GM12878 (cell line): ENCODE measurements around the gene PPARD. TPM values are rescaled to one million over a fixed set of nuclear protein-coding genes. Genes with fewer than 3 reads are reported as not detected.

ENCODE experiments used
- ATAC-seq: fragments of 200-7000 bp; cut with Tn5 transposase; 3 replicates; pipeline ENCODE4 v1.9.1; 2020; ENCODE audit warnings: mild to moderate bottlenecking, moderate library complexity
- BruUV-seq: library from RNA; stranded (reverse); fragments of 400-500 nt; replicated peaks from 2 replicates; lab custom pipeline; 2021; lab: Mats Ljungman, UMichigan
- CTCF ChIA-PET: fragments of 300-600 bp; sonication (Branson Sonifier 250); formaldehyde crosslinking; extraction: SDS; loops from one replicate; lab custom pipeline; 2021; ENCODE audit warnings: inconsistent platforms; lab: Yijun Ruan, JAX
- POLR2A ChIA-PET: fragments of 350-600 bp; formaldehyde crosslinking; extraction: SDS; loops from one replicate; lab custom pipeline; 2021; ENCODE audit warnings: inconsistent platforms; lab: Charles Lee
- RAD21 ChIA-PET: fragments of 300-600 bp; sonication (Branson Sonifier 250); formaldehyde crosslinking; loops from one replicate; lab custom pipeline; 2023; ENCODE audit warnings: antibody characterized with exemption; ENCODE audit not compliant: unreplicated experiment; lab: Charles Lee
- SMC1A ChIA-PET: fragments of 300-600 bp; sonication (Branson Sonifier 250); formaldehyde crosslinking; loops from one replicate; lab custom pipeline; 2023; ENCODE audit not compliant: unreplicated experiment, uncharacterized antibody; lab: Charles Lee
- DNase-seq: peaks from one replicate; pipeline ENCODE4 v3.0.0-alpha.2; 2011; ENCODE audit warnings: low read depth, low spot score
- FAIRE-seq: peaks from 3 replicates; lab custom pipeline; 2011; peaks lifted over from hg19 to GRCh38; lab: Jason Lieb, UNC
- H2AFZ ChIP-seq: 2 replicates; pipeline ENCODE4 v1.6.0; 2011; ENCODE audit warnings: low read depth, low read length, control low read depth; ENCODE audit not compliant: control insufficient read depth
- H3K27ac ChIP-seq: 2 replicates; pipeline ENCODE4 v1.5.1; 2011; ENCODE audit warnings: control low read depth; ENCODE audit not compliant: control insufficient read depth, insufficient read depth
- H3K27me3 ChIP-seq, 2 experiments: replicated peaks in 1 of 2; 2 replicates each; pipeline versions ENCODE4 v1.6.0 to v1.6.1; 2011; ENCODE audit warnings: low read length in 1 of 2; ENCODE audit not compliant: control insufficient read depth in 2 of 2, insufficient read depth in 2 of 2
- H3K36me3 ChIP-seq, 2 experiments: 2 replicates each; pipeline ENCODE4 v1.5.1; 2011; ENCODE audit warnings: low read length in 1 of 2; ENCODE audit not compliant: control insufficient read depth in 2 of 2, insufficient read depth in 2 of 2
- H3K4me1 ChIP-seq: 2 replicates; pipeline ENCODE4 v1.6.1; 2011; ENCODE audit warnings: mild to moderate bottlenecking, low read length, moderate library complexity, mixed read lengths; ENCODE audit not compliant: control insufficient read depth, insufficient read depth
- H3K4me2 ChIP-seq: 2 replicates; pipeline ENCODE4 v1.6.0; 2011; ENCODE audit warnings: control low read depth; ENCODE audit not compliant: control insufficient read depth, insufficient read depth
- H3K4me3 ChIP-seq: fragments of 200-600 bp; sonication (generic); 2 replicates; pipeline ENCODE4 v1.5.1; 2016
- H3K79me2 ChIP-seq: 2 replicates; pipeline ENCODE4 v1.6.0; 2011; ENCODE audit warnings: low read length; ENCODE audit not compliant: control insufficient read depth, insufficient read depth
- H3K9ac ChIP-seq: 2 replicates; pipeline ENCODE4 v1.8.0; 2011; ENCODE audit warnings: low read length, control low read depth, mixed read lengths; ENCODE audit not compliant: control insufficient read depth, insufficient read depth
- H3K9me3 ChIP-seq: replicated peaks from 3 replicates; pipeline ENCODE4 v1.5.1; 2011; ENCODE audit warnings: mild to moderate bottlenecking, low read length; ENCODE audit not compliant: control insufficient read depth, insufficient read depth
- H4K20me1 ChIP-seq: 2 replicates; pipeline ENCODE4 v1.6.0; 2011; ENCODE audit not compliant: control insufficient read depth, insufficient read depth
- POLR2A ChIP-seq: IDR thresholded peaks from 2 replicates; pipeline ENCODE4 v1.6.1; 2011; ENCODE audit warnings: low read depth, mild to moderate bottlenecking, low read length
- WGBS: methylation state at CpG from one replicate; pipeline ENCODE4 v1.1.6; 2016; ENCODE audit warnings: low lambda C conversion rate; ENCODE audit not compliant: insufficient replicate concordance, insufficient coverage; ENCODE audit errors: missing lambda C conversion rate; 5-methylcytosine and 5-hydroxymethylcytosine counted together
- in situ Hi-C: fragments of 300-500 bp; cut with MboI; formaldehyde crosslinking; loops from 9 replicates; pipeline ENCODE4 v1.14.3; 2018; ENCODE audit warnings: mixed read lengths
- intact Hi-C: fragments of 100-400 bp; cut with micrococcal nuclease; formaldehyde crosslinking; loops from one replicate; pipeline ENCODE4 v1.14.2; 2022; ENCODE audit not compliant: unreplicated experiment
- polyA plus RNA-seq, 11 experiments: library from polyadenylated mRNA; depleted of rRNA in 4 of 11; unstranded in 6 of 11; stranded (reverse) in 5 of 11; fragments of >200 nt; fragmentation: Nextera tagmentation in 4 of 11; fragmentation: Illumina TruSeq in 1 of 11; extraction: Ambion mirVana in 4 of 11; extraction: Trizol in 1 of 11; gene quantifications; 1 replicate in 1 of 11; 2 replicates in 10 of 11; pipeline versions ENCODE4 v1.2.1 to v1.2.3, GENCODE V29; 2011 to 2016; ENCODE audit warnings: inconsistent platforms in 2 of 11, missing spikeins in 2 of 11, low read depth in 1 of 11
- total RNA-seq, 4 experiments: library from RNA; depleted of rRNA in 3 of 4; stranded (reverse); fragments of >200 nt in 3 of 4; fragmentation: Illumina TruSeq in 1 of 4; extraction: Trizol in 1 of 4; gene quantifications; 2 replicates each; pipeline versions ENCODE4 v1.2.1 to v1.2.3, GENCODE V29; 2013 to 2021
- TF ChIP-seq, protein P1 (sequence below): IDR thresholded peaks from 2 replicates; pipeline ENCODE4 v1.6.1; 2011; ENCODE audit warnings: borderline replicate concordance, low read depth, mild to moderate bottlenecking, moderate library complexity, mixed read lengths, low read length; ENCODE audit not compliant: insufficient read depth; ENCODE audit errors: extremely low read length

The PPARD gene
- total and polyA plus RNA-seq, 10 of the 15 experiments (the other 5 are each of a cell fraction or from before 2014, with no cell fraction given), result 0.05 to 12.6 (median 6.7) TPM

DNA sequence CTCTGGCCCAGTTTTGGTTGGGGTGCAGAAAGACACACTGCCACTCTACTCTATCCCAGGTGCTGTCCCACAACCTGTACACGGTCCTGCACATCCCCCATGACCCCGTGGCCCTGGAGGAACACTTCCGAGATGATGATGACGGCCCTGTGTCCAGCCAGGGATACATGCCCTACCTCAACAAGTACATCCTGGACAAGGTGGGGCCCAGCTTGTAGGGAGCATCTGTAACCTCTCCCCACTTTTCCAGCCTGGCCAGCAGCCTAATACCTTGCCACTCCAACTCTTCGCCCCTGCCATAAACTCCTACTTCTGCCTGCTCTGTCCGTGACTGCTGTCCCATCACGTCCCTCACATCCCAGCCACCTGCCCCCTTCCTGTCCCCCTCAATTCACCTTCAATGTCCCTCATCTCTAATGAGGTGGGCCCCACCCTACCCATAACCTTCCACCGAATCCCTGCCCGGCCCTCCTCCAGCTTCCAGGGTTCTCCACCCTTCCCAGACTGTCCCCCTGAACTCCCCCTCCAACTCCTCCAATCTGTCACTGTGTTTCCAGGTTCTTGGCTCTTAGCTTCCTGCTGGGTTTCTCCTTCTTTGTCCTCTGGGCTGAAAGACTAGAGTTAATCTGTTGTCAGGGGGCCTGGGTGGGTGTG is 32.6 kb upstream of the PPARD start:
- RAD21 ChIA-PET, result interaction anchor here (0.6 to 1.1 kb wide), 3 partner anchors 15 to 1455 kb away, joined by 3 read pairs; no protein-coding TSS in a partner anchor

More for the DNA sequence above, 32.6 kb upstream of the PPARD start:
- no peak for FAIRE-seq
- 94% methylated on average over 9 of the region's 9 CpGs for WGBS
- H3K9me3 ChIP-seq, result no peaks in the 10 kb centered on the region
- peak overlapping the region; percentile 23; the same call in 1 of the 2 replicates for H3K27ac ChIP-seq
- intact Hi-C loops, result no loop called here
- peaks cover 2 to 9% of the 10 kb centered on the region in 2 experiments; a peak in 2 of 4 replicates for H3K36me3 ChIP-seq
- no peak for DNase-seq
- peaks cover 3% of the 10 kb centered on the region; the same call in 1 of the 2 replicates for H3K79me2 ChIP-seq
- no peaks in the 10 kb centered on the region for H4K20me1 ChIP-seq
- in situ Hi-C loops, result no loop called here
- peaks cover 19% of the 10 kb centered on the region for H3K4me1 ChIP-seq
- peak; percentile 14 for TF ChIP-seq POLR2A
- TF ChIP-seq, protein P1, sequence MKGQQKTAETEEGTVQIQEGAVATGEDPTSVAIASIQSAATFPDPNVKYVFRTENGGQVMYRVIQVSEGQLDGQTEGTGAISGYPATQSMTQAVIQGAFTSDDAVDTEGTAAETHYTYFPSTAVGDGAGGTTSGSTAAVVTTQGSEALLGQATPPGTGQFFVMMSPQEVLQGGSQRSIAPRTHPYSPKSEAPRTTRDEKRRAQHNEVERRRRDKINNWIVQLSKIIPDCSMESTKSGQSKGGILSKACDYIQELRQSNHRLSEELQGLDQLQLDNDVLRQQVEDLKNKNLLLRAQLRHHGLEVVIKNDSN, result no peak
- no TSS peak for BruUV-seq
- H3K4me3 ChIP-seq, result no peak overlapping the region
- ChIA-PET POLR2A (interaction anchor here (0.6 to 2.2 kb wide), 5 partner anchors 9 to 21 kb away, joined by 3 to 7 read pairs (median 3); partner anchors contain the start of gene DEF6), SMC1A (interaction anchor here (0.7 to 1.6 kb wide), 2 partner anchors 92 to 140 kb away, joined by 3 to 5 read pairs; no protein-coding TSS in a partner anchor), CTCF (interaction anchor here (0.7 to 1.7 kb wide), 5 partner anchors 12 to 156 kb away, joined by 3 to 7 read pairs (median 3); no protein-coding TSS in a partner anchor)
- no peak overlapping the region for H2AFZ ChIP-seq
- H3K27me3 ChIP-seq, result no peaks in the 10 kb centered on the region
- ATAC-seq, result no peak
- H3K9ac ChIP-seq, result no peak overlapping the region
- no peak overlapping the region for H3K4me2 ChIP-seq
